GM23338 (cell line): ENCODE measurements around the gene VSX1. TPM values are rescaled to one million over a fixed set of nuclear protein-coding genes. Genes with fewer than 3 reads are reported as not detected.

Experiments used
- ATAC-seq: fragments of 200-7000 bp; cut with Tn5 transposase; 3 replicates; pipeline ENCODE4 v1.9.1; 2020
- DNase-seq: peaks from one replicate; pipeline ENCODE4 v3.0.0-alpha.2; 2015; ENCODE audit warnings: low spot score
- H2AFZ ChIP-seq: fragments of 200-600 bp; sonication (generic); 2 replicates; pipeline ENCODE4 v1.8.0; 2016; ENCODE audit warnings: antibody characterized with exemption, mild to moderate bottlenecking, moderate library complexity
- H3F3A ChIP-seq: fragments of 200-600 bp; sonication (generic); replicated peaks from 2 replicates; pipeline ENCODE4 v1.8.0; 2017; ENCODE audit warnings: antibody characterized with exemption, mixed run types, low read depth
- H3K27ac ChIP-seq: fragments of 200-600 bp; sonication (generic); 2 replicates; pipeline ENCODE4 v1.6.1; 2016; ENCODE audit warnings: low read depth
- H3K27me3 ChIP-seq: fragments of 200-600 bp; sonication (generic); 2 replicates; pipeline ENCODE4 v1.8.0; 2016; ENCODE audit warnings: mild to moderate bottlenecking, mixed run types, moderate library complexity; ENCODE audit not compliant: insufficient read depth
- H3K36me3 ChIP-seq: fragments of 200-600 bp; sonication (generic); 2 replicates; pipeline ENCODE4 v1.8.0; 2016; ENCODE audit warnings: mild to moderate bottlenecking; ENCODE audit not compliant: insufficient read depth
- H3K4me1 ChIP-seq: fragments of 200-600 bp; sonication (generic); 2 replicates; pipeline ENCODE4 v1.8.0; 2016; ENCODE audit warnings: mild to moderate bottlenecking, moderate library complexity; ENCODE audit not compliant: insufficient read depth
- H3K4me2 ChIP-seq: fragments of 200-600 bp; sonication (generic); 2 replicates; pipeline ENCODE4 v1.7.1; 2017; ENCODE audit warnings: mixed run types
- H3K4me3 ChIP-seq: fragments of 200-600 bp; sonication (generic); 2 replicates; pipeline ENCODE4 v1.6.1; 2016; ENCODE audit warnings: mixed run types
- H3K79me2 ChIP-seq: fragments of 200-600 bp; sonication (generic); replicated peaks from 2 replicates; pipeline ENCODE4 v1.8.0; 2017; ENCODE audit warnings: mild to moderate bottlenecking; ENCODE audit not compliant: insufficient read depth
- H3K9me2 ChIP-seq: fragments of 200-600 bp; sonication (generic); 2 replicates; pipeline ENCODE4 v1.8.0; 2017; ENCODE audit not compliant: insufficient read depth
- H4K20me1 ChIP-seq: fragments of 200-600 bp; sonication (generic); replicated peaks from 2 replicates; pipeline ENCODE4 v1.8.0; 2017; ENCODE audit warnings: mild to moderate bottlenecking; ENCODE audit not compliant: insufficient read depth
- H3K27ac Mint-ChIP-seq: 2 replicates; pipeline ENCODE4 v1.8.0; 2020; ENCODE audit warnings: inconsistent platforms, mild to moderate bottlenecking, moderate library complexity, mixed read lengths
- H3K27me3 Mint-ChIP-seq: 3 replicates; pipeline ENCODE4 v1.8.0; 2022; ENCODE audit warnings: low read depth, mild to moderate bottlenecking, moderate library complexity, mixed read lengths, inconsistent platforms; ENCODE audit not compliant: insufficient read depth, poor library complexity
- H3K36me3 Mint-ChIP-seq: 3 replicates; pipeline ENCODE4 v1.8.0; 2021; ENCODE audit warnings: low read depth, mild to moderate bottlenecking, inconsistent platforms, moderate library complexity, mixed read lengths
- H3K4me1 Mint-ChIP-seq: 3 replicates; pipeline ENCODE4 v1.8.0; 2020; ENCODE audit warnings: mild to moderate bottlenecking, inconsistent platforms, mixed read lengths
- H3K4me3 Mint-ChIP-seq: 3 replicates; pipeline ENCODE4 v1.8.0; 2021; ENCODE audit warnings: moderate library complexity, mild to moderate bottlenecking, inconsistent platforms, mixed read lengths
- H3K9me3 Mint-ChIP-seq: 3 replicates; pipeline ENCODE4 v1.8.0; 2020; ENCODE audit warnings: moderate library complexity, mild to moderate bottlenecking, inconsistent platforms, mixed read lengths
- NANOG ChIP-seq: IDR thresholded peaks from 2 replicates; pipeline ENCODE4 v1.6.1; 2016; ENCODE audit warnings: antibody characterized with exemption, borderline replicate concordance
- ZNF331 ChIP-seq: fragments of 250-450 bp; sonication (Bioruptor Pico); IDR thresholded peaks from 2 replicates; pipeline ENCODE4 v1.5.0; 2020; ENCODE audit warnings: low read depth, mild to moderate bottlenecking, moderate library complexity
- polyA plus RNA-seq: library from polyadenylated mRNA; unstranded; fragments of >200 nt; fragmentation: Nextera tagmentation; extraction: Ambion mirVana; gene quantifications from 2 replicates; pipeline ENCODE4 v1.2.1, GENCODE V29; 2016
- total RNA-seq: library from RNA; depleted of rRNA; stranded (reverse); fragments of >200 nt; shearing (Covaris generic); gene quantifications from 2 replicates; pipeline ENCODE4 v1.2.3, GENCODE V29; 2014
- TF ChIP-seq, protein P1 (sequence below): IDR thresholded peaks from 2 replicates; pipeline ENCODE4 v1.6.1; 2016; ENCODE audit warnings: antibody characterized with exemption
- TF ChIP-seq, protein P2 (sequence below): fragments of 250-450 bp; sonication (Bioruptor Pico); IDR thresholded peaks from 2 replicates; pipeline ENCODE4 v1.5.0; 2020; ENCODE audit warnings: mild to moderate bottlenecking, moderate library complexity
- TF ChIP-seq, protein P3 (sequence below): IDR thresholded peaks from one replicate; pipeline ENCODE4 v1.6.1; 2018; ENCODE audit warnings: antibody characterized with exemption; ENCODE audit not compliant: unreplicated experiment

The VSX1 gene
- total and polyA plus RNA-seq, 2 experiments from 2014 or later = 0.73 TPM; not detected in 1

DNA sequence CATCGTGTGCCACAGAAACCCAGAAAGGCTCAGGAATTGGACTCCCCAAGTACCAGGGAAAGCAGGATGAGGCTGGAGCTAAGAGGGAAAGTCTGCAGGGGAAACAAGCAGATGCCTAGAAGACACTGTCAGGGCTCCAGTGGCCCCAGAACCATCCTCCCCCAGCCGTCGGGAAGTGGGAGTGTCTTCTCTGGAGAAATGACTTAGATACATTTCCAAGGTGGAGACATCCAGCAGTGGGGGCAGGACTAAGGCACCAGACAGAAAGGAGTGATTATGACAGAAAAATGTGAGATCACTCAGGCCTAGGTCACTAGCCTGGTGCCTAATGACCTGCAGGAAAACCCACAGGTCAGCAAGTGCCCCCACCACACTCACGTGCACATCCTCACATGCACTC lies 36.0 kb upstream of the VSX1 start:
- Mint-ChIP-seq H3K9me3 (no peaks in the 10 kb centered on the region), H3K4me1 (peaks cover 7% of the 10 kb centered on the region; the same call in 1 of the 3 replicates), H3K4me3 (no peak overlapping the region), H3K27me3 (peaks cover 3% of the 10 kb centered on the region), H3K27ac (no peak overlapping the region), H3K36me3 (no peaks in the 10 kb centered on the region)
- ATAC-seq = no peak
- Histone ChIP-seq H3K4me3 (no peak overlapping the region), H3K36me3 (no peaks in the 10 kb centered on the region), H3K9me2 (no peaks in the 10 kb centered on the region), H3K27ac (no peak overlapping the region), H3K4me1 (peaks cover 5% of the 10 kb centered on the region; the same call in 1 of the 2 replicates), H3K79me2 (no peaks in the 10 kb centered on the region), H3K4me2 (no peak overlapping the region), H2AFZ (peak overlapping the region; percentile 75; the same call in 1 of the 2 replicates), H3K27me3 (no peaks in the 10 kb centered on the region), H3F3A (no peaks in the 10 kb centered on the region), H4K20me1 (no peaks in the 10 kb centered on the region)
- TF ChIP-seq NANOG (no peak), ZNF331 (CRISPR knock-in tag) (no peak)
- TF ChIP-seq, protein P1, sequence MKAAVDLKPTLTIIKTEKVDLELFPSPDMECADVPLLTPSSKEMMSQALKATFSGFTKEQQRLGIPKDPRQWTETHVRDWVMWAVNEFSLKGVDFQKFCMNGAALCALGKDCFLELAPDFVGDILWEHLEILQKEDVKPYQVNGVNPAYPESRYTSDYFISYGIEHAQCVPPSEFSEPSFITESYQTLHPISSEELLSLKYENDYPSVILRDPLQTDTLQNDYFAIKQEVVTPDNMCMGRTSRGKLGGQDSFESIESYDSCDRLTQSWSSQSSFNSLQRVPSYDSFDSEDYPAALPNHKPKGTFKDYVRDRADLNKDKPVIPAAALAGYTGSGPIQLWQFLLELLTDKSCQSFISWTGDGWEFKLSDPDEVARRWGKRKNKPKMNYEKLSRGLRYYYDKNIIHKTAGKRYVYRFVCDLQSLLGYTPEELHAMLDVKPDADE = no peak
- TF ChIP-seq, protein P2, sequence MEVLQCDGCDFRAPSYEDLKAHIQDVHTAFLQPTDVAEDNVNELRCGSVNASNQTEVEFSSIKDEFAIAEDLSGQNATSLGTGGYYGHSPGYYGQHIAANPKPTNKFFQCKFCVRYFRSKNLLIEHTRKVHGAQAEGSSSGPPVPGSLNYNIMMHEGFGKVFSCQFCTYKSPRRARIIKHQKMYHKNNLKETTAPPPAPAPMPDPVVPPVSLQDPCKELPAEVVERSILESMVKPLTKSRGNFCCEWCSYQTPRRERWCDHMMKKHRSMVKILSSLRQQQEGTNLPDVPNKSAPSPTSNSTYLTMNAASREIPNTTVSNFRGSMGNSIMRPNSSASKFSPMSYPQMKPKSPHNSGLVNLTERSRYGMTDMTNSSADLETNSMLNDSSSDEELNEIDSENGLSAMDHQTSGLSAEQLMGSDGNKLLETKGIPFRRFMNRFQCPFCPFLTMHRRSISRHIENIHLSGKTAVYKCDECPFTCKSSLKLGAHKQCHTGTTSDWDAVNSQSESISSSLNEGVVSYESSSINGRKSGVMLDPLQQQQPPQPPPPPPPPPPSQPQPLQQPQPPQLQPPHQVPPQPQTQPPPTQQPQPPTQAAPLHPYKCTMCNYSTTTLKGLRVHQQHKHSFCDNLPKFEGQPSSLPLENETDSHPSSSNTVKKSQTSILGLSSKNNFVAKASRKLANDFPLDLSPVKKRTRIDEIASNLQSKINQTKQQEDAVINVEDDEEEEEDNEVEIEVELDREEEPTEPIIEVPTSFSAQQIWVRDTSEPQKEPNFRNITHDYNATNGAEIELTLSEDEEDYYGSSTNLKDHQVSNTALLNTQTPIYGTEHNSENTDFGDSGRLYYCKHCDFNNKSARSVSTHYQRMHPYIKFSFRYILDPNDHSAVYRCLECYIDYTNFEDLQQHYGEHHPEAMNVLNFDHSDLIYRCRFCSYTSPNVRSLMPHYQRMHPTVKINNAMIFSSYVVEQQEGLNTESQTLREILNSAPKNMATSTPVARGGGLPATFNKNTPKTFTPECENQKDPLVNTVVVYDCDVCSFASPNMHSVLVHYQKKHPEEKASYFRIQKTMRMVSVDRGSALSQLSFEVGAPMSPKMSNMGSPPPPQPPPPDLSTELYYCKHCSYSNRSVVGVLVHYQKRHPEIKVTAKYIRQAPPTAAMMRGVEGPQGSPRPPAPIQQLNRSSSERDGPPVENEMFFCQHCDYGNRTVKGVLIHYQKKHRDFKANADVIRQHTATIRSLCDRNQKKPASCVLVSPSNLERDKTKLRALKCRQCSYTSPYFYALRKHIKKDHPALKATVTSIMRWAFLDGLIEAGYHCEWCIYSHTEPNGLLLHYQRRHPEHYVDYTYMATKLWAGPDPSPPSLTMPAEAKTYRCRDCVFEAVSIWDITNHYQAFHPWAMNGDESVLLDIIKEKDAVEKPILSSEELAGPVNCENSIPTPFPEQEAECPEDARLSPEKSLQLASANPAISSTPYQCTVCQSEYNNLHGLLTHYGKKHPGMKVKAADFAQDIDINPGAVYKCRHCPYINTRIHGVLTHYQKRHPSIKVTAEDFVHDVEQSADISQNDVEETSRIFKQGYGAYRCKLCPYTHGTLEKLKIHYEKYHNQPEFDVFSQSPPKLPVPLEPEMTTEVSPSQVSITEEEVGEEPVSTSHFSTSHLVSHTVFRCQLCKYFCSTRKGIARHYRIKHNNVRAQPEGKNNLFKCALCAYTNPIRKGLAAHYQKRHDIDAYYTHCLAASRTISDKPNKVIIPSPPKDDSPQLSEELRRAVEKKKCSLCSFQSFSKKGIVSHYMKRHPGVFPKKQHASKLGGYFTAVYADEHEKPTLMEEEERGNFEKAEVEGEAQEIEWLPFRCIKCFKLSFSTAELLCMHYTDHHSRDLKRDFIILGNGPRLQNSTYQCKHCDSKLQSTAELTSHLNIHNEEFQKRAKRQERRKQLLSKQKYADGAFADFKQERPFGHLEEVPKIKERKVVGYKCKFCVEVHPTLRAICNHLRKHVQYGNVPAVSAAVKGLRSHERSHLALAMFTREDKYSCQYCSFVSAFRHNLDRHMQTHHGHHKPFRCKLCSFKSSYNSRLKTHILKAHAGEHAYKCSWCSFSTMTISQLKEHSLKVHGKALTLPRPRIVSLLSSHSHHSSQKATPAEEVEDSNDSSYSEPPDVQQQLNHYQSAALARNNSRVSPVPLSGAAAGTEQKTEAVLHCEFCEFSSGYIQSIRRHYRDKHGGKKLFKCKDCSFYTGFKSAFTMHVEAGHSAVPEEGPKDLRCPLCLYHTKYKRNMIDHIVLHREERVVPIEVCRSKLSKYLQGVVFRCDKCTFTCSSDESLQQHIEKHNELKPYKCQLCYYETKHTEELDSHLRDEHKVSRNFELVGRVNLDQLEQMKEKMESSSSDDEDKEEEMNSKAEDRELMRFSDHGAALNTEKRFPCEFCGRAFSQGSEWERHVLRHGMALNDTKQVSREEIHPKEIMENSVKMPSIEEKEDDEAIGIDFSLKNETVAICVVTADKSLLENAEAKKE (CRISPR knock-in tag) = no peak
- TF ChIP-seq, protein P3, sequence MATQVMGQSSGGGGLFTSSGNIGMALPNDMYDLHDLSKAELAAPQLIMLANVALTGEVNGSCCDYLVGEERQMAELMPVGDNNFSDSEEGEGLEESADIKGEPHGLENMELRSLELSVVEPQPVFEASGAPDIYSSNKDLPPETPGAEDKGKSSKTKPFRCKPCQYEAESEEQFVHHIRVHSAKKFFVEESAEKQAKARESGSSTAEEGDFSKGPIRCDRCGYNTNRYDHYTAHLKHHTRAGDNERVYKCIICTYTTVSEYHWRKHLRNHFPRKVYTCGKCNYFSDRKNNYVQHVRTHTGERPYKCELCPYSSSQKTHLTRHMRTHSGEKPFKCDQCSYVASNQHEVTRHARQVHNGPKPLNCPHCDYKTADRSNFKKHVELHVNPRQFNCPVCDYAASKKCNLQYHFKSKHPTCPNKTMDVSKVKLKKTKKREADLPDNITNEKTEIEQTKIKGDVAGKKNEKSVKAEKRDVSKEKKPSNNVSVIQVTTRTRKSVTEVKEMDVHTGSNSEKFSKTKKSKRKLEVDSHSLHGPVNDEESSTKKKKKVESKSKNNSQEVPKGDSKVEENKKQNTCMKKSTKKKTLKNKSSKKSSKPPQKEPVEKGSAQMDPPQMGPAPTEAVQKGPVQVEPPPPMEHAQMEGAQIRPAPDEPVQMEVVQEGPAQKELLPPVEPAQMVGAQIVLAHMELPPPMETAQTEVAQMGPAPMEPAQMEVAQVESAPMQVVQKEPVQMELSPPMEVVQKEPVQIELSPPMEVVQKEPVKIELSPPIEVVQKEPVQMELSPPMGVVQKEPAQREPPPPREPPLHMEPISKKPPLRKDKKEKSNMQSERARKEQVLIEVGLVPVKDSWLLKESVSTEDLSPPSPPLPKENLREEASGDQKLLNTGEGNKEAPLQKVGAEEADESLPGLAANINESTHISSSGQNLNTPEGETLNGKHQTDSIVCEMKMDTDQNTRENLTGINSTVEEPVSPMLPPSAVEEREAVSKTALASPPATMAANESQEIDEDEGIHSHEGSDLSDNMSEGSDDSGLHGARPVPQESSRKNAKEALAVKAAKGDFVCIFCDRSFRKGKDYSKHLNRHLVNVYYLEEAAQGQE = no peak
- no peak for DNase-seq
